Jurkat, Clone E6-1 (cell line): ENCODE results near the gene VPS72.

Experiments
- DNase-seq: peaks from one replicate; pipeline ENCODE4 v3.0.0-alpha.2; 2011; ENCODE audit warnings: low read depth, low spot score
- H3K4me3 ChIP-seq: 2 replicates; pipeline ENCODE4 v1.5.1; 2011; ENCODE audit warnings: mild to moderate bottlenecking, low read length, control low read depth, moderate library complexity

The VPS72 gene

DNA sequence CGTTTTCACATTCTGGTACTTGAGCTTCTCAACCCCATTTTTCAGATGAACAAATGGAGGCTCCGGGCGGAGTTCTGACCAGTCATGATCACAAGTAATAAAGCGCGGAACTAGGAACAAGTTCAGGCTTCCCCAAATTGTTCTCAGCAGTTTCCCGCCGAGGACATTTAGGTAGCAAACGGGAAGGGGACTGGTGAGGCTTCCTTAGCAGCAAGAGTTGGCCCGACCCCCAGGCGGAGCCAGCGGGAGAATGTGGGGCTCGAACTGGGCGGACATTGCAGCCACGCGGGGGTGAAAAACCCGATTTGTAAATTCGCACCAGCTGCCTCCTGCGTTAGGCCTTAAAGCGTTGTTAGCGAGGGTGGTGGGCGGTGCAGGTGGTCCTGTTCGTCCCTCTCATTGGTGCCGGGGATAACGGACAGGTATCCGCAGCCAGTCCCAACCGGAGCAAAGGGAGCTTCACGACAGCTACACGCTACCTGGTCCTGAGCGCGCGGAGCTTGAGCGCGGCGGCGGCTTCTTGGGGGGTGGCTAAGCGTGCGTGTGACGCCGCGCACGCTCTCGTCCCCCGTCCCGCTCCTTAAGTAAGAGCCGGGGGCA lies 58.9 kb downstream of the VPS72 start:
- no peak for DNase-seq
- no peak overlapping the region for H3K4me3 ChIP-seq

DNA sequence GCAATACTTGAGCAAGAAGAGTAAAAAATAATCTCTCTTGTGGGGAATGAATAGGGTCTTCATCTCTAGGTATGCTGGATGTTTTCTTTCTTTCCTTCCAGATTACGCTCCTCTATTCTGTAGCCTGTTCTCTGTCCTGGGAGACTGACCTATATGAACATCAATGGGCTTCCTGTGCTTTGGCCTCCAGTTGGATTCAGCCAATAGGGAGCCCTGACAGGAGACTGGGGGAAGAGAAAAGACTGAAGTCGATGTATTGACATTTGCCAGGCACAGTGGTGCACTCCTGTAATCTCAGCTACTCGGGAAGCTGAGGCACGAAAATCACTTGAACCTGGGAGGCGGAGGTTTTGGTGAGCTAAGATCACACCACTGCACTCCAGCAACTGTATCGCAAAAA lies 61.2 kb downstream of the VPS72 start:
- no peak overlapping the region for H3K4me3 ChIP-seq
- no peak for DNase-seq
